GM23338 (cell line): ENCODE measurements around the gene SIAH1. TPM values are rescaled to one million over a fixed set of nuclear protein-coding genes. Genes with fewer than 3 reads are reported as not detected.

Source experiments
- ATAC-seq: fragments of 200-7000 bp; cut with Tn5 transposase; 3 replicates; pipeline ENCODE4 v1.9.1; 2020
- DNase-seq: peaks from one replicate; pipeline ENCODE4 v3.0.0-alpha.2; 2015; ENCODE audit warnings: low spot score
- H2AFZ ChIP-seq: fragments of 200-600 bp; sonication (generic); 2 replicates; pipeline ENCODE4 v1.8.0; 2016; ENCODE audit warnings: antibody characterized with exemption, mild to moderate bottlenecking, moderate library complexity
- H3F3A ChIP-seq: fragments of 200-600 bp; sonication (generic); replicated peaks from 2 replicates; pipeline ENCODE4 v1.8.0; 2017; ENCODE audit warnings: antibody characterized with exemption, mixed run types, low read depth
- H3K27ac ChIP-seq: fragments of 200-600 bp; sonication (generic); 2 replicates; pipeline ENCODE4 v1.6.1; 2016; ENCODE audit warnings: low read depth
- H3K27me3 ChIP-seq: fragments of 200-600 bp; sonication (generic); 2 replicates; pipeline ENCODE4 v1.8.0; 2016; ENCODE audit warnings: mild to moderate bottlenecking, mixed run types, moderate library complexity; ENCODE audit not compliant: insufficient read depth
- H3K36me3 ChIP-seq: fragments of 200-600 bp; sonication (generic); 2 replicates; pipeline ENCODE4 v1.8.0; 2016; ENCODE audit warnings: mild to moderate bottlenecking; ENCODE audit not compliant: insufficient read depth
- H3K4me1 ChIP-seq: fragments of 200-600 bp; sonication (generic); 2 replicates; pipeline ENCODE4 v1.8.0; 2016; ENCODE audit warnings: mild to moderate bottlenecking, moderate library complexity; ENCODE audit not compliant: insufficient read depth
- H3K4me2 ChIP-seq: fragments of 200-600 bp; sonication (generic); 2 replicates; pipeline ENCODE4 v1.7.1; 2017; ENCODE audit warnings: mixed run types
- H3K4me3 ChIP-seq: fragments of 200-600 bp; sonication (generic); 2 replicates; pipeline ENCODE4 v1.6.1; 2016; ENCODE audit warnings: mixed run types
- H3K79me2 ChIP-seq: fragments of 200-600 bp; sonication (generic); replicated peaks from 2 replicates; pipeline ENCODE4 v1.8.0; 2017; ENCODE audit warnings: mild to moderate bottlenecking; ENCODE audit not compliant: insufficient read depth
- H3K9me2 ChIP-seq: fragments of 200-600 bp; sonication (generic); 2 replicates; pipeline ENCODE4 v1.8.0; 2017; ENCODE audit not compliant: insufficient read depth
- H4K20me1 ChIP-seq: fragments of 200-600 bp; sonication (generic); replicated peaks from 2 replicates; pipeline ENCODE4 v1.8.0; 2017; ENCODE audit warnings: mild to moderate bottlenecking; ENCODE audit not compliant: insufficient read depth
- H3K27ac Mint-ChIP-seq: 2 replicates; pipeline ENCODE4 v1.8.0; 2020; ENCODE audit warnings: inconsistent platforms, mild to moderate bottlenecking, moderate library complexity, mixed read lengths
- H3K27me3 Mint-ChIP-seq: 3 replicates; pipeline ENCODE4 v1.8.0; 2022; ENCODE audit warnings: low read depth, mild to moderate bottlenecking, moderate library complexity, mixed read lengths, inconsistent platforms; ENCODE audit not compliant: insufficient read depth, poor library complexity
- H3K36me3 Mint-ChIP-seq: 3 replicates; pipeline ENCODE4 v1.8.0; 2021; ENCODE audit warnings: low read depth, mild to moderate bottlenecking, inconsistent platforms, moderate library complexity, mixed read lengths
- H3K4me1 Mint-ChIP-seq: 3 replicates; pipeline ENCODE4 v1.8.0; 2020; ENCODE audit warnings: mild to moderate bottlenecking, inconsistent platforms, mixed read lengths
- H3K4me3 Mint-ChIP-seq: 3 replicates; pipeline ENCODE4 v1.8.0; 2021; ENCODE audit warnings: moderate library complexity, mild to moderate bottlenecking, inconsistent platforms, mixed read lengths
- H3K9me3 Mint-ChIP-seq: 3 replicates; pipeline ENCODE4 v1.8.0; 2020; ENCODE audit warnings: moderate library complexity, mild to moderate bottlenecking, inconsistent platforms, mixed read lengths
- CREB1 ChIP-seq: fragments of 250-450 bp; sonication (Bioruptor Pico); IDR thresholded peaks from 2 replicates; pipeline ENCODE4 v1.5.0; 2020; ENCODE audit warnings: low read depth, mild to moderate bottlenecking, moderate library complexity
- ETS1 ChIP-seq: IDR thresholded peaks from 2 replicates; pipeline ENCODE4 v1.6.1; 2016; ENCODE audit warnings: antibody characterized with exemption
- EZH2 ChIP-seq: fragments of 200-600 bp; sonication (generic); IDR thresholded peaks from one replicate; pipeline ENCODE4 v1.8.0; 2017; ENCODE audit warnings: antibody characterized with exemption, mild to moderate bottlenecking, low read depth; ENCODE audit not compliant: unreplicated experiment
- EZH2phosphoT487 ChIP-seq: fragments of 200-600 bp; sonication (generic); IDR thresholded peaks from one replicate; pipeline ENCODE4 v1.8.1; 2018; ENCODE audit warnings: antibody characterized with exemption; ENCODE audit not compliant: unreplicated experiment
- JUNB ChIP-seq: IDR thresholded peaks from one replicate; pipeline ENCODE4 v1.6.1; 2016; ENCODE audit warnings: antibody characterized with exemption; ENCODE audit not compliant: unreplicated experiment
- NANOG ChIP-seq: IDR thresholded peaks from 2 replicates; pipeline ENCODE4 v1.6.1; 2016; ENCODE audit warnings: antibody characterized with exemption, borderline replicate concordance
- POLR2AphosphoS5 ChIP-seq: IDR thresholded peaks from 2 replicates; pipeline ENCODE4 v1.6.1; 2016; ENCODE audit warnings: antibody characterized with exemption, low read depth
- STAT1 ChIP-seq: IDR thresholded peaks from one replicate; pipeline ENCODE4 v1.6.1; 2016; ENCODE audit warnings: antibody characterized with exemption; ENCODE audit not compliant: unreplicated experiment
- ZNF114 ChIP-seq: fragments of 250-450 bp; sonication (Bioruptor Pico); IDR thresholded peaks from 2 replicates; pipeline ENCODE4 v1.5.0; 2020; ENCODE audit warnings: mild to moderate bottlenecking, moderate library complexity
- ZNF331 ChIP-seq: fragments of 250-450 bp; sonication (Bioruptor Pico); IDR thresholded peaks from 2 replicates; pipeline ENCODE4 v1.5.0; 2020; ENCODE audit warnings: low read depth, mild to moderate bottlenecking, moderate library complexity
- polyA plus RNA-seq: library from polyadenylated mRNA; unstranded; fragments of >200 nt; fragmentation: Nextera tagmentation; extraction: Ambion mirVana; gene quantifications from 2 replicates; pipeline ENCODE4 v1.2.1, GENCODE V29; 2016
- total RNA-seq: library from RNA; depleted of rRNA; stranded (reverse); fragments of >200 nt; shearing (Covaris generic); gene quantifications from 2 replicates; pipeline ENCODE4 v1.2.3, GENCODE V29; 2014
- TF ChIP-seq, protein P1 (sequence below), 2 experiments: fragments of 200-600 bp in 1 of 2; sonication (generic) in 1 of 2; conservative IDR thresholded peaks; 2 replicates each; pipeline versions ENCODE4 v1.5.1 to v1.6.1; 2016 to 2017; ENCODE audit warnings: antibody characterized with exemption in 2 of 2, low read depth in 2 of 2, mild to moderate bottlenecking in 2 of 2, moderate library complexity in 1 of 2
- TF ChIP-seq, protein P2 (sequence below): IDR thresholded peaks from one replicate; pipeline ENCODE4 v1.6.1; 2018; ENCODE audit warnings: antibody characterized with exemption; ENCODE audit not compliant: unreplicated experiment

Gene SIAH1
- total and polyA plus RNA-seq, 2 experiments from 2014 or later: 42.0 to 52.7 TPM

DNA sequence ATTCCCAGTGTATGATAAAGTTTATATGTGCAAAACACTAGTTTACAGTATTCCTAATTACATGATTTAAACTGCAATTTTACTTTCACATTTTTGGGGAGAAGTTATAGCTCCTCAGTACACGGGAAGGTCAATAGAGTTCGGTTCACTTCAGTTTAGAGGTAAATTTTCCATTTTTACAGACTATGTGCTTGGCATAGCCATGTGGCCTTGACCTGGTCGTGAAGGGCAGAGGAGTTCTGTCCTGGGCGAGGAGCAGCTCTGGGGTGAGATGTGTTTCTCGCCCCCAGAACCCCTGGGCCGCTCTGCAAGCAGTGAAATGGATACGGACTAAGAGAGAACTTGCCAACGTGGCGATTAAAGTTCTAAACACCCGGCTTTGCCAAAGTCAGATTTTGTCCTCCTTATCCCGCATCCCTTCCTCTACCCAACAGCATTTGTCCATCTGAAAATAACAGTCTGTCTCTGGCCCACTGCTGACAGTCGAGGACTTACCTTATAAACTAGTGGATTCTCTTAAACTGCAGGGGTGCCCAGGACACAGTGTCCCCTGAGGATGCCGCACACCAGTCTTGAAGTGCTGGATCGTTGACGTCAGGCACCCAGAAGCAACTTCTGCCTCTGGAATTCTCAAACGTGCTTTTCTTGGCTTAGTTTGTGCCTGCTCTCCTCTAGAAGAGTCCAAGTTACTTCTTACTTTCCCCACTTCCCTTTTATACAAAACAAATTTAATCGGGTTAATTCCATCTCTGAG lies 1.5 kb upstream of the SIAH1 start (continued):
- TF ChIP-seq EZH2phosphoT487 (no peak), ZNF114 (CRISPR knock-in tag) (no peak), EZH2 (no peak), STAT1 (no peak)

DNA sequence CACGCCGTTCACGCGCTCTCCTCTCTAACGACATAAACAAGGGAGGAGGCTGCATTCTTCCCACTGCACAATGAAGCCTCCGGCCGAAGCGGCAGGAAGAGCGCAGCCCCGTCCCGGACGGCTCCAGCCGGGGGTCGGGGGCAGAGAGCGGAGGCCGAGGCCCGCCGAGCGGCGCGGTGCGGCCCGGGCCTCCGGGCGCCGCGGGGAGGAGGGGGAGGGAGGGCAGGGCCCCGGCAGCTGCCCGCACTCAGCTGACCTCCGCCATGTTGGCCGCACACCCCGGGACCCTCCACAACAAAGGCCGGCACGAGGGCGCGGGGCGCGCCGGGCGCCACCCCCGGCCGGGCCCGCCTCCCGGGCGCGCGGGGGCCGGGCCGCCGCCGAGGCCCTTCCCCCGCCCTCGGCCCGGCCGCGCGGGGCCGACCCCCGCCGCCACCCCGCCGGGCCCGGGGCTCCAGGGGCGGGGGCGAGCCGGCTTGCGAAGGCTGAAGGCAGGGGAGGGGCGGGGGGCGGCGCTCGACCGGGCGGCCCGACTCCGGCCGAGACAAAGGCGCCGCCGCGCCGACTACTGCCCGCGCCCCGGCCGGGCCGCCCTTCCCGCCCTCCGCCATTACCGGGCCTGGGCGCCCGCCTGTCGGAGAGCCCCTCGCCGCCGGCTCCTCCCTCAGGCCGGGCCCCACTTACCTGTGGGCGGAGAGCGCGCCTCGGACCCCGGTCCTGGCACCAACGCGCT lies 527 bp downstream of the SIAH1 start:
- H3K9me3 Mint-ChIP-seq: no peaks in the 10 kb centered on the region
- peaks cover 48% of the 10 kb centered on the region for H3K79me2 ChIP-seq
- H3K27me3 ChIP-seq: no peaks in the 10 kb centered on the region
- H3F3A ChIP-seq: peaks cover 15% of the 10 kb centered on the region
- H3K9me2 ChIP-seq: no peaks in the 10 kb centered on the region
- H3K27ac ChIP-seq: peak overlapping the region; percentile 94
- H3K4me2 ChIP-seq: peak overlapping the region; percentile 90
- peaks cover 3% of the 10 kb centered on the region; the same call in 2 of the 3 replicates for H3K36me3 Mint-ChIP-seq
- H3K27me3 Mint-ChIP-seq: peaks cover 10% of the 10 kb centered on the region
- peak overlapping the region; percentile 98 for H3K27ac Mint-ChIP-seq
- H2AFZ ChIP-seq: no peak overlapping the region
- peaks cover 9% of the 10 kb centered on the region; the same call in 1 of the 2 replicates for H4K20me1 ChIP-seq
- peak overlapping the region; percentile 92 for H3K4me3 Mint-ChIP-seq
- H3K4me1 Mint-ChIP-seq: peaks cover 40% of the 10 kb centered on the region
- peak overlapping the region; percentile 78 for H3K4me3 ChIP-seq
- ATAC-seq (peak; percentile 56), DNase-seq (peak; percentile 66)
- H3K36me3 ChIP-seq: no peaks in the 10 kb centered on the region
- H3K4me1 ChIP-seq: peaks cover 40% of the 10 kb centered on the region
- TF ChIP-seq ZNF331 (CRISPR knock-in tag): no peak
- TF ChIP-seq CREB1 (CRISPR knock-in tag): no peak
- TF ChIP-seq POLR2AphosphoS5: no peak
- TF ChIP-seq, protein P1, sequence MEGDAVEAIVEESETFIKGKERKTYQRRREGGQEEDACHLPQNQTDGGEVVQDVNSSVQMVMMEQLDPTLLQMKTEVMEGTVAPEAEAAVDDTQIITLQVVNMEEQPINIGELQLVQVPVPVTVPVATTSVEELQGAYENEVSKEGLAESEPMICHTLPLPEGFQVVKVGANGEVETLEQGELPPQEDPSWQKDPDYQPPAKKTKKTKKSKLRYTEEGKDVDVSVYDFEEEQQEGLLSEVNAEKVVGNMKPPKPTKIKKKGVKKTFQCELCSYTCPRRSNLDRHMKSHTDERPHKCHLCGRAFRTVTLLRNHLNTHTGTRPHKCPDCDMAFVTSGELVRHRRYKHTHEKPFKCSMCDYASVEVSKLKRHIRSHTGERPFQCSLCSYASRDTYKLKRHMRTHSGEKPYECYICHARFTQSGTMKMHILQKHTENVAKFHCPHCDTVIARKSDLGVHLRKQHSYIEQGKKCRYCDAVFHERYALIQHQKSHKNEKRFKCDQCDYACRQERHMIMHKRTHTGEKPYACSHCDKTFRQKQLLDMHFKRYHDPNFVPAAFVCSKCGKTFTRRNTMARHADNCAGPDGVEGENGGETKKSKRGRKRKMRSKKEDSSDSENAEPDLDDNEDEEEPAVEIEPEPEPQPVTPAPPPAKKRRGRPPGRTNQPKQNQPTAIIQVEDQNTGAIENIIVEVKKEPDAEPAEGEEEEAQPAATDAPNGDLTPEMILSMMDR (conservative IDR thresholded peaks at IDR 0.05; ENCODE audit: low read depth in 2 of 2): no peak
- no peak for TF ChIP-seq NANOG
- TF ChIP-seq, protein P2, sequence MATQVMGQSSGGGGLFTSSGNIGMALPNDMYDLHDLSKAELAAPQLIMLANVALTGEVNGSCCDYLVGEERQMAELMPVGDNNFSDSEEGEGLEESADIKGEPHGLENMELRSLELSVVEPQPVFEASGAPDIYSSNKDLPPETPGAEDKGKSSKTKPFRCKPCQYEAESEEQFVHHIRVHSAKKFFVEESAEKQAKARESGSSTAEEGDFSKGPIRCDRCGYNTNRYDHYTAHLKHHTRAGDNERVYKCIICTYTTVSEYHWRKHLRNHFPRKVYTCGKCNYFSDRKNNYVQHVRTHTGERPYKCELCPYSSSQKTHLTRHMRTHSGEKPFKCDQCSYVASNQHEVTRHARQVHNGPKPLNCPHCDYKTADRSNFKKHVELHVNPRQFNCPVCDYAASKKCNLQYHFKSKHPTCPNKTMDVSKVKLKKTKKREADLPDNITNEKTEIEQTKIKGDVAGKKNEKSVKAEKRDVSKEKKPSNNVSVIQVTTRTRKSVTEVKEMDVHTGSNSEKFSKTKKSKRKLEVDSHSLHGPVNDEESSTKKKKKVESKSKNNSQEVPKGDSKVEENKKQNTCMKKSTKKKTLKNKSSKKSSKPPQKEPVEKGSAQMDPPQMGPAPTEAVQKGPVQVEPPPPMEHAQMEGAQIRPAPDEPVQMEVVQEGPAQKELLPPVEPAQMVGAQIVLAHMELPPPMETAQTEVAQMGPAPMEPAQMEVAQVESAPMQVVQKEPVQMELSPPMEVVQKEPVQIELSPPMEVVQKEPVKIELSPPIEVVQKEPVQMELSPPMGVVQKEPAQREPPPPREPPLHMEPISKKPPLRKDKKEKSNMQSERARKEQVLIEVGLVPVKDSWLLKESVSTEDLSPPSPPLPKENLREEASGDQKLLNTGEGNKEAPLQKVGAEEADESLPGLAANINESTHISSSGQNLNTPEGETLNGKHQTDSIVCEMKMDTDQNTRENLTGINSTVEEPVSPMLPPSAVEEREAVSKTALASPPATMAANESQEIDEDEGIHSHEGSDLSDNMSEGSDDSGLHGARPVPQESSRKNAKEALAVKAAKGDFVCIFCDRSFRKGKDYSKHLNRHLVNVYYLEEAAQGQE: no peak
- TF ChIP-seq ETS1: no peak
- no peak for TF ChIP-seq EZH2
- TF ChIP-seq STAT1: no peak
- no peak for TF ChIP-seq EZH2phosphoT487
- no peak for TF ChIP-seq JUNB
